ACC112 (cell line): ENCODE measurements around the gene OR14A2.
"Not testable (repeated sequence)": the region's sequence is repeated elsewhere in the genome, so short reads cannot be mapped to it uniquely, and the experiment has no call there.

Source experiments
- H2AFZ ChIP-seq: fragments of 200-600 bp; sonication (generic); one replicate; pipeline ENCODE4 v1.6.0; 2017; ENCODE audit warnings: antibody characterized with exemption, low read length; ENCODE audit not compliant: unreplicated experiment
- H3K27ac ChIP-seq: fragments of 200-600 bp; sonication (generic); 2 replicates; pipeline ENCODE4 v1.5.1; 2014; ENCODE audit warnings: low read depth, mild to moderate bottlenecking, antibody characterized with exemption, low read length, moderate library complexity
- H3K27me3 ChIP-seq: fragments of 200-600 bp; sonication (generic); 2 replicates; pipeline ENCODE4 v1.6.1; 2014; ENCODE audit warnings: mild to moderate bottlenecking, antibody characterized with exemption, low read length, moderate library complexity, mixed read lengths; ENCODE audit not compliant: insufficient read depth
- H3K36me3 ChIP-seq: fragments of 200-600 bp; sonication (generic); 2 replicates; pipeline ENCODE4 v1.6.1; 2016; ENCODE audit warnings: mild to moderate bottlenecking, antibody characterized with exemption, low read length, moderate library complexity, mixed read lengths; ENCODE audit not compliant: insufficient read depth
- H3K4me1 ChIP-seq: fragments of 200-600 bp; sonication (generic); one replicate; pipeline ENCODE4 v1.6.1; 2016; ENCODE audit warnings: low read length, mixed read lengths; ENCODE audit not compliant: insufficient read depth, unreplicated experiment, control insufficient read depth
- H3K4me3 ChIP-seq: fragments of 200-600 bp; sonication (generic); 2 replicates; pipeline ENCODE4 v1.5.1; 2014; ENCODE audit warnings: mild to moderate bottlenecking, low read depth, low read length
- H3K79me2 ChIP-seq: fragments of 200-600 bp; sonication (generic); one replicate; pipeline ENCODE4 v1.6.0; 2016; ENCODE audit warnings: low read length; ENCODE audit not compliant: control insufficient read depth, unreplicated experiment, insufficient read depth

Gene OR14A2

DNA sequence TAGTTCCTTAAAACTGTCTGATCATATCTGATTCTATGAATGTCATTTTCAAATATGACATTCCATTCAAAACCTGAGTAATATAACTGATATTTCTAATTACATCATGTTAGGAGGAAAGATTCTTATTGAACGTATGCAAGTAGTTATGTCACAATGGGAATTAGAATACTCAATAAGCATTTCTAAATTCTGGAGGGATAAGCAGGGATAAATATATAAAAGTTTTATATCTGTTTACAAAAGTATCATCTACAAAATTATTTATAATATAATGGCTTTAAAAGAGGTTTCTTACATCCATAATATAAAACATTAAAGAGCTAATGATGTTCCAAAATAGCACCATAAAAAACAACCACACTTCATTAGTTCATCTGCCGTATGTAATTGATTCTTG, at the start of gene OR14A2:
TSS of gene OR14A2 (minus strand) at position 101 of the 400 bp plus-strand sequence.
- Histone ChIP-seq H3K27ac (no peak within 1 kb of the TSS), H3K4me3 (no peak within 1 kb of the TSS), H3K4me1 (no peaks in the 10 kb centered on the region), H2AFZ (no peak within 1 kb of the TSS), H3K79me2 (no peaks in the 10 kb centered on the region), H3K36me3 (no peaks in the 10 kb centered on the region), H3K27me3 (no peaks in the 10 kb centered on the region)

- Histone ChIP-seq H3K79me2 (no peaks in the 10 kb centered on the region), H3K4me1 (no peaks in the 10 kb centered on the region), H3K27me3 (no peaks in the 10 kb centered on the region), H3K27ac (no peak overlapping the region), H2AFZ (no peak overlapping the region), H3K4me3 (no peak overlapping the region), H3K36me3 (no peaks in the 10 kb centered on the region)
These were observed 49.6 kb upstream of the OR14A2 start for GRCh38 chr1:247797518-247797917.

DNA sequence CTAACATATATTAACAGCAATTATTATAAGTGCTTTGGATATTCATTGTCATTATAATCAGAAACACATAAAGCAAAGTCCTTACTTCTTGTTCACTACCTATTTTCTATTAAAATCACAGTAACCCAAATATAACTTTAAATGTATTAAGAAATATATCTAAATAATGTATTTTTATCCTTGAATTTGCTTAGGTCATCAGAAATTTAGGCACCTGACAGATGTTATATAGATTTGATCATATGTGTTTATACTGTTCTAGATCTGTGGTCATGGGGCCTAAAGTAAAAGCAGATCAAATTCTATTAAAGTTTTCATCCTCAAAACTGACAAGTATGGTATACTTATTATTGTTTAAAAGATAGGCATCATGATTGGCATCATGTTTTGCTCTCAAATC, 21.7 kb upstream of the OR14A2 start:
- Histone ChIP-seq H3K4me1 (no peaks in the 10 kb centered on the region), H3K79me2 (no peaks in the 10 kb centered on the region), H3K27me3 (no peaks in the 10 kb centered on the region), H2AFZ (no peak overlapping the region), H3K27ac (no peak overlapping the region), H3K4me3 (no peak overlapping the region), H3K36me3 (no peaks in the 10 kb centered on the region)

- Histone ChIP-seq H3K27me3 (no peaks in the 10 kb centered on the region), H3K79me2 (no peaks in the 10 kb centered on the region), H3K36me3 (no peaks in the 10 kb centered on the region), H3K4me1 (no peaks in the 10 kb centered on the region), H3K27ac (no peak within 1 kb of the TSS), H3K4me3 (no peak within 1 kb of the TSS), H2AFZ (no peak within 1 kb of the TSS)
These were observed 12.5 kb upstream of the OR14A2 start, which contains the start of gene OR1C1 for GRCh38 chr1:247760456-247760855. OR1C1 (minus strand) TSS chr1:247760556; CDS start chr1:247758406, 2,150 bp downstream.

GRCh38 chr1:247754311-247754710, 6.4 kb upstream of the OR14A2 start:
- H3K27ac ChIP-seq, H3K4me1 ChIP-seq, H3K79me2 ChIP-seq, H2AFZ ChIP-seq, H3K27me3 ChIP-seq, H3K4me3 ChIP-seq, H3K36me3 ChIP-seq: not testable (repeated sequence)

GRCh38 chr1:247749870-247750269, 1.9 kb upstream of the OR14A2 start:
- Histone ChIP-seq H2AFZ (no peak overlapping the region), H3K27ac (no peak overlapping the region), H3K79me2 (no peaks in the 10 kb centered on the region), H3K4me3 (no peak overlapping the region), H3K36me3 (no peaks in the 10 kb centered on the region), H3K4me1 (no peaks in the 10 kb centered on the region), H3K27me3 (no peaks in the 10 kb centered on the region)

DNA sequence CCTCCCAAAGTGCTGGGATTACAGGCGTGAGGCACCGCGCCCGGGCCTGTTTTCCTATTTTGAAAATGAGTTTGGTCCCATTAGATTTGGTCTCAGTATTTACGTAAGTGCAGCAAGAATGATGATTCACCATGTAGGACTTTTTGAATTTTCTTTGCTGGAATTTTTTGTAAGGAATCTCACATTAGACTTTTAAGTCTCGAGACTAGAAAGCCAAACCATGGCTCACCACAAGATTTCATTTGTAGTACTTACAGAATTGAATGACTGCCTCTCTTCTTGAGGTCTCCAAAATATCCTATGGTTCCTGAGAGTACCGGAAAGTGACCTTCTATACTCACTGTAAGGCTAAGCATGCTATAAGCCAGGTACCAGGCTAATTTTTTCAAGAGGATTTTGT, 325 bp downstream of the OR14A2 start:
- H3K36me3 ChIP-seq = no peaks in the 10 kb centered on the region
- H3K4me1 ChIP-seq = no peaks in the 10 kb centered on the region
- no peak overlapping the region for H3K27ac ChIP-seq
- no peak overlapping the region for H3K4me3 ChIP-seq
- H3K79me2 ChIP-seq = no peaks in the 10 kb centered on the region
- no peak overlapping the region for H2AFZ ChIP-seq
- no peaks in the 10 kb centered on the region for H3K27me3 ChIP-seq

GRCh38 chr1:247746391-247746935, 1.5 kb downstream of the OR14A2 start:
- H3K4me3 ChIP-seq = no peak overlapping the region
- H3K27me3 ChIP-seq = no peaks in the 10 kb centered on the region
- H2AFZ ChIP-seq = no peak overlapping the region

GRCh38 chr1:247742215-247742760, 5.7 kb downstream of the OR14A2 start:
- H3K4me1 ChIP-seq, H3K27ac ChIP-seq, H3K79me2 ChIP-seq, H3K27me3 ChIP-seq, H3K36me3 ChIP-seq, H2AFZ ChIP-seq, H3K4me3 ChIP-seq: not testable (repeated sequence)

More at GRCh38 chr1:247746391-247746935, 1.5 kb downstream of the OR14A2 start:
- Histone ChIP-seq H3K4me1 (no peaks in the 10 kb centered on the region), H3K36me3 (no peaks in the 10 kb centered on the region), H3K27ac (no peak overlapping the region), H3K79me2 (no peaks in the 10 kb centered on the region)

DNA sequence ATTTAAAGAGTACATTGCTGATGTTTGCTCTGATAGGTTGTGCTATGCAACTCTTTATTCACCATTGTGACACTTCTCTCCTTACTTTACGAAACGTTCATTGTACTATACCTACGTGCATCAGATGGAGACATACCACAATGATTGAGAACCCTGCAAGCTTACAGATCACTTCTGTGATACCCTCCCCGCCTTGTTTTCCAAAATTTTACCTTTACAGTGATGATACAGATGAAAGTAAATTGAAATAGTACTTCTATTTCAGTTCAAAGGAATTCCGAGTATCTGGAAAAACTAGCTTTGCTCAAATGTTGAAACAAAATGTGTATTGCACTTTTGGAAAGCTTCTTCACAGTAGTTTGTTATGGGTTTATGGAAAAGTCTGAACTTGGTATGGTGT, 6.2 kb downstream of the OR14A2 start:
- Histone ChIP-seq H3K27ac (no peak overlapping the region), H3K27me3 (no peaks in the 10 kb centered on the region), H3K4me3 (no peak overlapping the region)

DNA sequence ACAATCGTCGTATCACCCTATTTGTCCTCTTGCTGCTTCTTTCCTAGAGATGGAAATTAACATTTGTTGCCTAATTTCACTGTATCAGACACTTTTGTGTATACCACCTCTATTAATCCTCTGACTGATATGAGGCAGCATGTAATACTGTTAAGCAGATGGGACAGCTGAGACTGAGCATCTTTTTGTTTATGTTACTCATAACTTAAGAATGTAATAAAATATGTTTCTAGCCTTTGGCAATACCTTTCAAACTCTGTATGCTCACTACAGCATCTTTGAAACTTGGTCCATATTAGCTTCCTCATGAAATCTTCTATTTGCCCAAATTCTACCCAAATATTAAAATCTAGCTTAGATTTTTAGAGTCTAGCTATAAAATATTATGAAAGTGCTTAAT, 7.2 kb downstream of the OR14A2 start:
- H3K4me3 ChIP-seq = no peak overlapping the region
- no peaks in the 10 kb centered on the region for H3K79me2 ChIP-seq
- no peaks in the 10 kb centered on the region for H3K27me3 ChIP-seq
- H2AFZ ChIP-seq = no peak overlapping the region
- no peak overlapping the region for H3K27ac ChIP-seq
- no peaks in the 10 kb centered on the region for H3K4me1 ChIP-seq
- H3K36me3 ChIP-seq = no peaks in the 10 kb centered on the region

More for the DNA sequence above, 6.2 kb downstream of the OR14A2 start:
- Histone ChIP-seq H3K4me1 (no peaks in the 10 kb centered on the region), H2AFZ (no peak overlapping the region), H3K79me2 (no peaks in the 10 kb centered on the region), H3K36me3 (no peaks in the 10 kb centered on the region)
